A172 (cell line): ENCODE data around the gene ELMOD1. TPM values are rescaled to one million over a fixed set of nuclear protein-coding genes. Genes with fewer than 3 reads are reported as not detected.

Experiments used
- DNase-seq: peaks from one replicate; pipeline ENCODE4 v3.0.0-alpha.2; 2015; ENCODE audit warnings: low spot score
- total RNA-seq: library from RNA; depleted of rRNA; stranded (reverse); fragments of >200 nt; shearing (Covaris generic); gene quantifications from 2 replicates; pipeline ENCODE4 v1.2.3, GENCODE V29; 2014

Gene ELMOD1
- total RNA-seq, 1 experiment from 2014 or later, result not detected

- DNase-seq, result no peak
These were observed 7.2 kb upstream of the ELMOD1 start for GRCh38 chr11:107583629-107584195.

- DNase-seq, result no peak
These were observed 3.5 kb upstream of the ELMOD1 start for GRCh38 chr11:107587306-107587979.

- DNase-seq, result no peak
These were observed 657 bp downstream of the ELMOD1 start for GRCh38 chr11:107591378-107592230.

DNA sequence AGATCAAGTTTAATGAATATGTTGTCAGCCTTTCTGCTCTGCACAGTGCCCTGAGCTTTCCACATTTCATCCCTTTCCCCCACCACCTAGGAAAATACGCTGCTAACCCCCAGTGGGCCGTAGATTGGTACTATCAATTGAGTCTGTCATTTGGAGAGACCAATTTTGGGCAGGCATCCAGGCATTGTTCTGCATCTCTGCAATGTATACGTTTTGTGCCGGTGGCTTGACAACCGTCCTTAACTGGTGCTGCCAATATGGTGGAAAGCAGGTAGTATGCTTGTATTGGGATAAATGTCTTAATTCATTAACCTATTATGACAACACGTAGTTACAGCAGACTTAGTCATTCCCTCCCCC is 1.3 kb downstream of the ELMOD1 start:
- DNase-seq, result no peak

GRCh38 chr11:107592813-107593212 is 1.9 kb downstream of the ELMOD1 start:
- DNase-seq, result no peak

GRCh38 chr11:107593951-107594350 is 3.0 kb downstream of the ELMOD1 start:
- no peak for DNase-seq

DNA sequence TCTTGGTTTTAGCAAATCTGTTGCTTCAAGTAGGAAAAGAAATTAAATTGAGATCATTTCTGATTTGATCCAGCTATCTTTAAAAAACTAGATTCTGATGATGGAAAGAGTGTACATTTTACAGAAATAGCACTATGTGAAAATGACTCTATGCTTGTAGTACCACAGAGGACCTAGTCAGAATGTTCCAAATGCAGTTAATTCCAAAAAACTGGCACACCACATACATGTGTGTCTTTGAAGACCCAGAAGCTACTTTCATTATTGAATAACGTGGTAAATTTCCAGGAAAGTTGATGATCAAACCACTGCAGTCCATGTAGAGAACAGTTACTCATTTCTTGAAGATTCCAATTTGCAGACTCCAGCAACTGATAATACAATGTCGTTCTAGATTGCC is 3.8 kb downstream of the ELMOD1 start:
- no peak for DNase-seq

DNA sequence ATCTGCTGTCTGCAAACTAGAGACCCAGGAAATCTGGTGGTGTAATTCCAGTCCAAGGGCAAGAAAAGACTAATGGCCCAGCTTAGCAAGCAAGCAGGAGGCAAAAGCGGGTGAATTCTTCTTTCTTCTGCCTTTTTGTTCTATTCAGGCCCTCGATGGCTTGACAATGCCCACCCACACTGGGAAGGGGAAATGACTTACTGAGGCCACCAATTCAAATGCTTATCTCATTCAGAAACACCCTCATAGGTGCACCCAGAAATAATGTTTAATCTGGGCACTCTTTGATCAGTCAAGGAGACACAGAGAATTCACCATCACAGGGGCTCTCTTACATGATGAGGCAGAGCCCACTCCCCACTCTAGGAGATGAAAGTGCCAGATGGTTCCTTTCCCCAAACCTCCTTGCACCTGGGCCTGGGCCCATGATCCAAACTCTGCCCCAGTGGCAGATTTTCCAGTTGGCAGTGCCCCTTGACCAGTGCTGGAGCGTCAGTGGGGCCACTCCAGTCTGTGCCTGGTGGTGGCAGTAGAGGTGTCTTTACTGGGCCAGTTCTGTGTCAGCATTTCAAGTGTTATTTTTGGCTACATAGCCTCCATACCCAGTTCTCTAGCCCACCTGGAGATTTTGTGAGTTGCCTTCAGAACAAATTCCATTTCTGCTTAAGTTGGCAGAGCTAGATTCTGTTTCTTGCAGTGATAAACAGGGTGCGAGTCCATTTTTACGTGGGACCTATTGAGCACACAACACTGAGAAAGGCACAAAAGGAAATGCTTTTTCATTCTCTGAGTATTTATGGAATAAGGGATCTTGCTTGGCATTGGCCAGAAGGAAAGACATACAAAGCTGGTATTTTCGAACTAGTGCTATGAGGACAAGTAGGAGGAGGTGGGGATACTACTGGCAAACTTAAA is 7.5 kb downstream of the ELMOD1 start:
- DNase-seq, result peak; percentile 10

- DNase-seq, result no peak
These were observed 14.4 kb downstream of the ELMOD1 start for GRCh38 chr11:107605061-107606006.

GRCh38 chr11:107606141-107606540 is 15.2 kb downstream of the ELMOD1 start:
- no peak for DNase-seq

- DNase-seq, result no peak
These were observed 17.9 kb downstream of the ELMOD1 start for GRCh38 chr11:107608809-107609208.

DNA sequence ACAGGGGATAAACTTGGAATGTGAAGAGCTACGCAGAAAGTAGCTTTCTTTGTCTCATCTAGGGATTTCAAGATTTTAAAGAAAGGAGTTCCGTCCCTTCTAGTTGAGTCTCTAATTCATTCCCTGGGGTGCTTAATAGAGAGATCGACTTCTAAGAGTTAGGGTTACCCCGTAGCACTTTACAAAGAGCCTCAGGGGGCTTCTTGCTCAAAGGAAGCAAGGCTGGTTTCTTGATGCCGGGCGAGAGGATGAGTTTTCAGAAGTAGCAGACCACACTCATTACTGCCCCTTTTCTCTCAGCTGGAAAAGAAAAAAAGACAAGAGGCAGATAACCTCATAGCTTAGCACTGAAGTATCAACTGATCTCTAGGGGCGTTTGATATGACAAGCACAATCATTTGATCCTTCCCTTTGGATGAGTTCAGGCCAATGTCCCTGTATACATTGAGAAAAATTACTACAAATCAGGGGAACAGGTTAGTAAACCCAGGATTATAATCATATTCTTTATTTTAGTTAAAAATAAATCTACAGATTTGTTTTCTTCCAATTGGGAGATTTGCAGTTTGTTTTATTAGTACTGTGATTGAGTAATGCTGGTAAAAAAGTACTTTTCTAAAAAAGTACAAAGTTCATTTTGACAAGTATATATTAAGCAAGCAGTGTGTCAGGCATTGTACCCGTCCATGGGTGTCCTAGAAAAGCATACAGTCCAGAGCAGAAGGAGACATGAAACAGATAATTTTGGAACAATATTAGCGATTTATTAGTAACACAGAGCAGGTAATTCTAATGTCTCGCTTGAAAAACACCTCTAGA is 18.7 kb downstream of the ELMOD1 start:
- DNase-seq, result no peak

- no peak for DNase-seq
These were observed 21.5 kb downstream of the ELMOD1 start for GRCh38 chr11:107612445-107612844.

- DNase-seq, result no peak
These were observed 29.0 kb downstream of the ELMOD1 start for GRCh38 chr11:107619926-107620325.

DNA sequence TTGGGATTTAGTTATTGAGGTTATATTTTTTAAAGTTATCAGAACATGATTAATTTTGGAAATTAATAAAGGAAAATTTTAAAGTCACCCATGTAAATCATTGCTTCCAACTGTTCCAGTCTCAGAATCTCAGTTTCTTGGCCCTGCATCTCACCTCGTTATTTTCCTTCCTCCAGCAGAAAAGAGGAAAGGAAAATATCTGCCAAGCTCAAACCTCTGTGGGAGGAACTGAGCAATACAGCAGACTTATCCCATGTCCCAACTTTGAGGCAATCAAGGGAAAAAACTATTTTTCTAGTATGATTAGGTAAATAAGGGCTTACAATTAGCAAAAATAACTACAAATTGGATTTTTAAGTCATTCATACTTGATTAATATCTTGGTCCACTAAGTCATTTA is 30.1 kb downstream of the ELMOD1 start:
- DNase-seq, result no peak

GRCh38 chr11:107623183-107623582 is 32.2 kb downstream of the ELMOD1 start:
- no peak for DNase-seq

GRCh38 chr11:107624983-107625684 is 34.2 kb downstream of the ELMOD1 start:
- no peak for DNase-seq

DNA sequence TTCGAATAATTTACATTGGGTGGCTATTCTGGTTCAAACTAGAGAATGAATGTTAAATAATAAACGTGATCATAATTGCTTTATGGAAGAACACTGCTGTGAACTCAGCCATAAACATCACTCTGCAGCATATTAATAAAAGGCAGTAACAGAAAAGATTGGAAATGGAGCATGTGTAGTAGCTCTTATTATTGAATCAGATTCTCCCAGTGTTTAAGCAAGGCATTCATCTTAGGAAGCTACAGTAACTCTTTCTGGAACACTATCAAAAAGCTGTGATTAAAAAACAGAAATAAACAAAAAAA is 34.7 kb downstream of the ELMOD1 start:
- no peak for DNase-seq

DNA sequence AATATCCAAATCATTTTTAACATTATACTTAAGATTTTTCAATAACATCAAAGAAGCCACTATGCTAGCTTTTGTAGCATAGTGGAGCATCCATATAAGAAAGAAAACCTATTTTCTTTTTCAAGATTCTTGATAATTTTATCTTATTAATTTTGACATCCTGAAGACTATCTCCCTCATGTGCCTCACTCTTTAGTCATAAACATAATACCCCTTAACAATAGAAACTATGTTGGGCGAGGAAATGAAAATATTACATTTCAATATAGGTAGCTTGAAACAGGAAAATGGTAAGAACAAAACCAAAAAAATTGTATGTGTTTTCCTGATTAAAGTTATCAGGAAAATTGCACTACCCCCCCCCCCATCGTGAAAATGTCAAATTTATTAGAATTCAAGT is 40.1 kb downstream of the ELMOD1 start:
- DNase-seq, result no peak
